Gastroesophageal sphincter (tissue), 3 donors: ENCODE data around the gene DROSHA.

Experiments
- CTCF ChIP-seq, 4 experiments: fragments of 200-600 bp in 2 of 4; fragments of 450-650 bp in 2 of 4; sonication (generic) in 1 of 4; IDR thresholded peaks; one replicate each; pipeline ENCODE4 v1.5.1; 2017 to 2019; ENCODE audit warnings: antibody characterized with exemption in 4 of 4, mild to moderate bottlenecking in 2 of 4, moderate library complexity in 2 of 4
- EP300 ChIP-seq: sonication (generic); formaldehyde crosslinking; IDR thresholded peaks from one replicate; pipeline ENCODE4 v1.6.1; 2017; ENCODE audit warnings: antibody characterized with exemption, mild to moderate bottlenecking
- POLR2A ChIP-seq, 2 donors: fragments of 450-650 bp; IDR thresholded peaks; one replicate each; pipeline ENCODE4 v1.6.1; 2017; ENCODE audit warnings: antibody characterized with exemption in 2 of 2, mild to moderate bottlenecking in 2 of 2, moderate library complexity in 1 of 2

- TF ChIP-seq POLR2A (IDR thresholded peaks at IDR 0.05): no peak
- TF ChIP-seq CTCF (IDR thresholded peaks at IDR 0.05): no peak
- no peak for TF ChIP-seq EP300
Observed at GRCh38 chr5:31408814-31409213, 123.1 kb downstream of the DROSHA start.
